ENCODE measurements around the gene CYP4F8.

- TF ChIP-seq CTCF (IDR thresholded peaks at IDR 0.05) = no peak
- TF ChIP-seq TCF7L2 (IDR thresholded peaks at IDR 0.05; ENCODE audit: low read depth, low read length) = no peak
- no peak for TF ChIP-seq POLR2AphosphoS5 (IDR thresholded peaks at IDR 0.05; ENCODE audit: low read depth, low read length)
- TF ChIP-seq SIN3A (IDR thresholded peaks at IDR 0.05; ENCODE audit: borderline replicate concordance, insufficient read depth, low read depth, low read length) = no peak
- TF ChIP-seq, protein P1, sequence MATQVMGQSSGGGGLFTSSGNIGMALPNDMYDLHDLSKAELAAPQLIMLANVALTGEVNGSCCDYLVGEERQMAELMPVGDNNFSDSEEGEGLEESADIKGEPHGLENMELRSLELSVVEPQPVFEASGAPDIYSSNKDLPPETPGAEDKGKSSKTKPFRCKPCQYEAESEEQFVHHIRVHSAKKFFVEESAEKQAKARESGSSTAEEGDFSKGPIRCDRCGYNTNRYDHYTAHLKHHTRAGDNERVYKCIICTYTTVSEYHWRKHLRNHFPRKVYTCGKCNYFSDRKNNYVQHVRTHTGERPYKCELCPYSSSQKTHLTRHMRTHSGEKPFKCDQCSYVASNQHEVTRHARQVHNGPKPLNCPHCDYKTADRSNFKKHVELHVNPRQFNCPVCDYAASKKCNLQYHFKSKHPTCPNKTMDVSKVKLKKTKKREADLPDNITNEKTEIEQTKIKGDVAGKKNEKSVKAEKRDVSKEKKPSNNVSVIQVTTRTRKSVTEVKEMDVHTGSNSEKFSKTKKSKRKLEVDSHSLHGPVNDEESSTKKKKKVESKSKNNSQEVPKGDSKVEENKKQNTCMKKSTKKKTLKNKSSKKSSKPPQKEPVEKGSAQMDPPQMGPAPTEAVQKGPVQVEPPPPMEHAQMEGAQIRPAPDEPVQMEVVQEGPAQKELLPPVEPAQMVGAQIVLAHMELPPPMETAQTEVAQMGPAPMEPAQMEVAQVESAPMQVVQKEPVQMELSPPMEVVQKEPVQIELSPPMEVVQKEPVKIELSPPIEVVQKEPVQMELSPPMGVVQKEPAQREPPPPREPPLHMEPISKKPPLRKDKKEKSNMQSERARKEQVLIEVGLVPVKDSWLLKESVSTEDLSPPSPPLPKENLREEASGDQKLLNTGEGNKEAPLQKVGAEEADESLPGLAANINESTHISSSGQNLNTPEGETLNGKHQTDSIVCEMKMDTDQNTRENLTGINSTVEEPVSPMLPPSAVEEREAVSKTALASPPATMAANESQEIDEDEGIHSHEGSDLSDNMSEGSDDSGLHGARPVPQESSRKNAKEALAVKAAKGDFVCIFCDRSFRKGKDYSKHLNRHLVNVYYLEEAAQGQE (IDR thresholded peaks at IDR 0.05; ENCODE audit: insufficient read depth in 1 of 2, low read depth in 2 of 2, low read length in 1 of 2) = no peak
These were observed 1.2 kb downstream of the CYP4F8 start for GRCh38 chr19:15616183-15616582.
